Choroid plexus epithelial cell (primary cell): ENCODE measurements around the gene TEX55.

ENCODE experiments used
- DNase-seq: peaks from one replicate; pipeline ENCODE4 v3.0.0-alpha.2; 2010; ENCODE audit warnings: low read depth
- H3K4me3 ChIP-seq: 2 replicates; pipeline ENCODE4 v1.5.1; 2011; ENCODE audit warnings: low read depth, mild to moderate bottlenecking, control low read depth, low read length, moderate library complexity
- CTCF ChIP-seq: conservative IDR thresholded peaks from 2 replicates; pipeline ENCODE4 v1.5.1; 2011; ENCODE audit warnings: low read depth, mild to moderate bottlenecking, control low read depth, inconsistent platforms, low read length, moderate library complexity

The TEX55 gene

DNA sequence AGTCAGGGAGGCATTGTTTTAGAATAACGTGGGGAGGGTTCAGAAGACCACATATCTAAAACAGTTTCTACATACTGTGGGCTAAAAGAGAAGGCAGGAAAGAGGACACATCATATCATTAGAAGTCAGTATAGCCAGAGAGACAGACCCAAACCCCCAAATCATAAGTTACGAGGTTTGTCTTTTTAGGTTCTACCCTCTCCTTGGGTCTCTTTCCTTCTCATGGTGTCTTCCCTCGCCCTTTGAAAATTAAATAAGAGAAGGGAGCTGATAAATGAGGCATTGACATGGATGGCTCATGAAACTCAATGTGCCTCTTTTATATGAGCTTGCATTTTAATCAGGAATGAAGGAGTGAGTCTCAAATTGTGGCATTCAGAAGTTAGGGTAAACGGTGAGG is 30.8 kb downstream of the TEX55 start:
- H3K4me3 ChIP-seq = no peak overlapping the region
- DNase-seq = no peak
- TF ChIP-seq CTCF = no peak

- DNase-seq = no peak
- TF ChIP-seq CTCF = no peak
Measured at GRCh38 chr3:119177321-119177720, 31.4 kb downstream of the TEX55 start.

GRCh38 chr3:119181765-119182164 is 35.8 kb downstream of the TEX55 start:
- TF ChIP-seq CTCF = no peak
- DNase-seq = peak; percentile 28
- no peak overlapping the region for H3K4me3 ChIP-seq

More at GRCh38 chr3:119177321-119177720, 31.4 kb downstream of the TEX55 start:
- no peak overlapping the region for H3K4me3 ChIP-seq

DNA sequence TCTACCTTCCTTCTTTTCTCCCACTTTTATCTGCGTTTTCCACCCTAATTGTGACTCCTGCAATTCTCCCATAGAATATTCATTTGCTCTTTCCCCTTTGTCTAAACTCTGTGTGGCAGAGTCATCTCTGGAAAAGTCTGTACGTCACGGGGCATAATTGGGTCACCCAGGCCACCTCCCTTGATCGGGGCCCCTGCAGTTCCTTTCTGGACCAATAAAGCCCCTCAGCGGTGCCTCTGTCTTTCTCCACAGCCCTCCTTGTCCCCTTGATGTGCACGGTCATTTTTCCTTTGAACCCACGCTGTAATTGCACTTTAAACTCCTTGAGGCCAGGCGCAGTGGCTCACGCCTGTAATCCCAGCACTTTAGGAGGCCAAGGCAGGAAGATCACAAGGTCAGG is 38.1 kb downstream of the TEX55 start:
- no peak for TF ChIP-seq CTCF
- no peak for DNase-seq
- no peak overlapping the region for H3K4me3 ChIP-seq

- DNase-seq = peak; percentile 66
- H3K4me3 ChIP-seq = no peak overlapping the region
- TF ChIP-seq CTCF = no peak
Measured at GRCh38 chr3:119184796-119185570, 39.0 kb downstream of the TEX55 start.

GRCh38 chr3:119187266-119187665 is 41.3 kb downstream of the TEX55 start:
- TF ChIP-seq CTCF = no peak
- DNase-seq = no peak
- H3K4me3 ChIP-seq = no peak overlapping the region

GRCh38 chr3:119191800-119192199 is 45.8 kb downstream of the TEX55 start:
- no peak for DNase-seq
- no peak overlapping the region for H3K4me3 ChIP-seq
- TF ChIP-seq CTCF = no peak
